GM21447 (cell line): ENCODE data around the gene TPK1.
"Not testable (repeated sequence)": the region's sequence is repeated elsewhere in the genome, so short reads cannot be mapped to it uniquely, and the experiment has no call there.

ENCODE experiments used
- ATAC-seq: cut with Tn5 transposase; IDR thresholded peaks from one replicate; pipeline ENCODE4 v1.9.1; 2021; ENCODE audit not compliant: unreplicated experiment

TPK1 gene

DNA sequence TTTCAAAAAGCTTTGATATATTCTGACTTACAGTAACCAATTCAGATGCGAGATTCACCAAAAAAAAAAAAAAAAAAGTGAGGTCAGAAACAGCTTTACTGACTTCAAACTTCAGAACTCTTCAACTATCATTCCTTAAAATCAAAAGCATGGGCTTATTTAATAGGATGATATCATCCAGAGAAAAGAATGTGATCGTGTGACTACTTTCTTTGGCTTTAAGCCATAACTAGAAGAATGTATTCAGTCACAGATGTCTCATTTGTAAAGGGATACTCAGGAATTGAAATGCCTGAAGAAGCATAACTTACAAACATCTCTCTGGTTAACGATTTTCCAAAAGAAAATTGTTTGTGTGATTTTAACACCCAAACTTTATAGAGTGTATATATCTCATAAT is 11.5 kb downstream of the TPK1 start:
- no peak for ATAC-seq

DNA sequence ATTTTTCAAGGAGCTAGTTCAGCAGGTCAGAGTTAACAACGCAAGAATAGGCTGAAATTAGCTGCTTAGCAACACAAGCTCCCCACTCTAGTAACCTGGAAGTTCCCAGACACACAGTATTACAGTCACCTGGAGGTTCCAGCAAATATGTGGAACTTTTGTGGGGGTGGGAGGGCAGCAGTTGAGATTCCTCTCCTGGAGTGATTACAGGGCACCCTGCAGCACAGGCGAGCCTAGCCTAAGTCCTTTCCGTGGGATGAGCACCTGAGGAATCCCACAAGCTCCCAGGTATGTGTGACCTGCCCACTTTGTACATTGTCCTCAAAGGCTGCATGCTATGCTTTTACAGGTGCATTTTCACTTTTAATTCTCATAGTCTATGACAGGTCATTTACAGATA is 13.6 kb downstream of the TPK1 start:
- ATAC-seq = no peak

DNA sequence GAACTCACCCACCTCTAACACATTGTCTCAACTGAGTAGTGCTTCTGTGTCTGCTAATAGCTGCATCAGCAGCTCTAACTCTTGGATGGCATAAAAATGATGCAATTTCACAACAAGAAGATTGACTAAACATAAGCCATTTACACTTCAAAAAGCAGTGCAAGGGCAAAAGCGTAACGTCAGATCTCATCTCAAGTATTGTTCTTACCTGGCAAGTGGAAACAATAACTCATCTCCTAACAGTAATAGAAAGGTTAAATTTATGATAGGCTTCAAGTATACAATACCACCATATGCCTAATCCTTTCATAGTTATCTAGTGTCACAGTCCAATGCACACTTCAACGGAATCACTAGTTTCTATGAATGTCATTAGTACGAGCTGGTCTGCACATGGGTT is 14.8 kb downstream of the TPK1 start:
- ATAC-seq = peak; percentile 58

DNA sequence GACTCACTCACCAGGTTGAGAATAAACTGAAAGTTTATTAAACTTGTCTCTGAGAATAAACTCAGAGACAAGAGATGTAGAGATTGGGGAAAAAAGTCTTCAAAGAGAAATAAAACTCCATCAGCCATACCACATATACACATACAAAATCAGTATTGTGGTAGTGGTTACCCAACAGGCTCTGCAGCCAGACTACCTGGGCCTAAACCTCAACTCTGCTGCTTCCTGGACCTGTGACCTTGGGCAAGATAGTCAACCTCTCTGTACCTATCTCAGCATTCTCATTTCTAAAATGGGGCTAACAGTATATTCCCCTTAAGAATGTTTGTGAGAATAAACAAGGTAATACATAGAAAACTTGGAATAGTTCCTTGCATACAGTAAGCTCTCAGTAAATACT is 15.3 kb downstream of the TPK1 start:
- ATAC-seq = no peak

DNA sequence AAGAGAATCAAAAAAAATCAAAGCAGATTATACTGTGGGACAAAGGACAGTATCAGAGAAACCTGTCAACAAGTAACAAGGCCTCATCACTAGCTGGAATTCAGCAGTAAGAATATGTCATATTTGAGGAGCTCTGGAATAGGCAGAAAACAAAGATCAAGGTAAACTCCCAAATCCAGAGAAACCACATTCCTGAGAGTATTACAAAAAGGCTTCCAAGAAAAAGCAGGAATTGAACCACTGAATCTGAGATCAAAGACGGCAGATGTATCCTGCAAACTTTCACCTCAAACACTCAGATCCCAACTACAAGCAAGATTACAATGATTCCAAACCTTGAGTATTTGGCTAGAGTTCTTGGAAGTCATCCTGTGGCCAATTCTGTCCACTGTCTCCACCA is 16.3 kb downstream of the TPK1 start:
- no peak for ATAC-seq

DNA sequence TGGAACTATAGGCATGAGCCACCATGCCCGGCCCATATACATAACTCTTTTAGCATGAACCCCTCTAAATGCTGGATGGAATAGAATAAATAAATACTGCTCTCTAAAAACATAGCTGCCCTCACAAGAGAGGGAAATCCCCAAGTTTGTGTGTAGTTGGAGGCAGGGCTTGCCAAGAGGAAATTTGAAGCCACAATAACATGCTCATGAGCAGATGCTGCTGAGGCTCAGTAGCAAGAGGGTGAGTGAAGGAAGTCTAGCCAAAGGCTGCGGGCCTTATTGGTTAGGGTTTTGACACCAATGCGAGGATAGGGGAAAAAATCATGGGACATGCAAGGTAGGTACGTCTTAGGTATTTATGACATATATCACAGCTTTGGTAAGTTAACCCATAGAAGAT is 17.3 kb downstream of the TPK1 start:
- peak; percentile 71 for ATAC-seq

DNA sequence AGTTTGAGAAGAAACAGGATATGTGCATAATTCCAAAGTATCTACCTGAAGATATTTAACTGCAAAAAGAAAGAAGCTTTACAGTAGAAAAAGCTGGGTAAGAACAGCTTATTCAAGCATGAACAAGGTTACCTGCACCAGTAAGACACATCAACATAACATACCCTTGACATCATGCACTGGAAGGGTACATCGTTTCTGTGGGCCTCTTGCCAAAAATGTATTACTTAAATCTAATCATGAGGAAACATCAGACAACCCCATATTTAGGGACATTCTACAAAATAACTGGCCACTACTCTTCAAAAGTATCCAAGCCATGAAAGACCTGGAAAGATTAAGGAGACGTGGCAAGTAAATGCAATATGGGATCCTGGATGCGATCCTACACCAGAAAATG is 18.9 kb downstream of the TPK1 start:
- ATAC-seq = no peak

DNA sequence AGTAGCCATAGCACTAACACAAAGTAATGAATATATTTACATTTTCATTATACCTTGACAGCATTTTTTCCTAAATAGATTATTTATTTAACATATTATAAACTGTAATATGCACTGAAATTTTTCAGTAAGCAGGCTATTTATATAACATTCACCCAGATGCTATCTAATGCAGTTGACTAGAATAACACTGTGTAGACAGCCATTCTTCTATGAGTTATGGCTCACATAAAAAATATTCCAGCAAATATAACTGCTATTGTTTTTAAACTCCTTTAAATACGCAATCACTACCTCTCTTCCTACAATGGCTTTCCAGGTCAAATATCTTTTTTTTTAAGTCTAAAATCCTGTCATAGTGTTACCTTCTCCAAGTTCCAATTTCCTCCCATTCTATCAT is 21.6 kb downstream of the TPK1 start:
- ATAC-seq = no peak

DNA sequence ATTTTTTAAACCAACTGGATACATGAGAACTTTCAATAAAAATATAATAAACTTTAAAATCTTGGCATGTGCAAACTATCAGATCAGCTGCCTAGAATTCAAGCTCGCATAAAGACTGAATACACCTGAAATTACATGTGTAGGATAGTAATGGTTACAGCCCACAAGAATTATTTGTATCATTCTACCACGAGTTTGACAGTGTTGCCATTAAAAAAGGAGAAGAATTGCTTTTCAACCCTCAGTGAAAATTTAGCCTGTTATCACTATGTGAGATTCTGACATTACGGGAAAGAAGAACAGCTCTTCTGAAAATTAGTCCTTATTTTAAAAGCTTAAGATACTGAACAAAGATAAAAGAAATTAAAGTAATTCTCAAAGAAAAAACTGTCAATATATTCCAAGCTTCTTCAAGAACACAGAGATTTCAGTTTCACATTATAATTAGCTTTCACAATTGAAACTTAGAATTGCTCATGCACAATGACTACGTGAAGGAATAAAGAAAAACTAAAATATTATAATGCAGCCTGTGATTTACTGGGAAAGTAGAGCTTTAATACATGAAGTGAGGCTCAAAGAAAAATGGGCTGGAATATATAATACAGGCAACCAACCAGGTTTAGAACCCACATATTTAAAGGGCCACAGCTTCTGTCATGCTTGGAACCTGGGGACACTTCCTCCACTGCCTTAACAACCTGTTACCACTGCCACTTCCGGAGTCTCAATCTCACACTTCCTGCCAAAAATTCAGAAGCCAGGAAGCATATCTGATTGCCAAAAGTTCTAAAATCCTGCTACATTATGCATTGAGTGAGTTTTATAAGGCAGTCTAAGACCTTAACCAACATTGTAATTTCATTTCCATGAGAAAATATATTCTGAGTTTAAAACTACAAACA is 23.2 kb downstream of the TPK1 start:
- ATAC-seq = peak; percentile 96

DNA sequence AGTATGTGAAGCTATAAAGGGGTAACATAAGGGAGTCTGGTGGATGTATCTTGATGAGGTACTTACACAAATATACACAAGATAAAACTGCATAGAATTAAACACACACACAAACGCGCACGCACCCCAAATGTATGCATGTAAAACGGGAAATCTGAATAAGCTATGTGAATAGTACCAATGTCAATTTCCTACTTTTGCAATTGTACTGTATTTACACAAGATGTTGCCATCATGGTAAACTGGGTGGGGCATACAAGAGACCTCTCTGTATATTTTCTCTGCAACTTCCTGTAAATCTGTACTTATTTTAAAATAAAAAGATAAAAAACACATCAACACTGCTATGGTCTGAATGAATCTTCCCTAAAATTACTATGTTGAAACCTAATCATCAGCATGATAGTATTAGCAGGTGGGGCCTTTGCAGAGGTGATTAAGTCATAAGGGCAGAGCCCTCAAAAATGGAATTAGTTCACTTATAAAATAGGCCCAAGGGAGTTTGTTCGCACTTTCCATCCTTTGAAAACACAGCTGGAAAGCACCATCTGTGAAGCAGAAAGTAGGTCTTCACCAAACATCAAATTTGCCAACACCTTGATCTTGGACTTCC is 30.1 kb downstream of the TPK1 start:
- no peak for ATAC-seq

DNA sequence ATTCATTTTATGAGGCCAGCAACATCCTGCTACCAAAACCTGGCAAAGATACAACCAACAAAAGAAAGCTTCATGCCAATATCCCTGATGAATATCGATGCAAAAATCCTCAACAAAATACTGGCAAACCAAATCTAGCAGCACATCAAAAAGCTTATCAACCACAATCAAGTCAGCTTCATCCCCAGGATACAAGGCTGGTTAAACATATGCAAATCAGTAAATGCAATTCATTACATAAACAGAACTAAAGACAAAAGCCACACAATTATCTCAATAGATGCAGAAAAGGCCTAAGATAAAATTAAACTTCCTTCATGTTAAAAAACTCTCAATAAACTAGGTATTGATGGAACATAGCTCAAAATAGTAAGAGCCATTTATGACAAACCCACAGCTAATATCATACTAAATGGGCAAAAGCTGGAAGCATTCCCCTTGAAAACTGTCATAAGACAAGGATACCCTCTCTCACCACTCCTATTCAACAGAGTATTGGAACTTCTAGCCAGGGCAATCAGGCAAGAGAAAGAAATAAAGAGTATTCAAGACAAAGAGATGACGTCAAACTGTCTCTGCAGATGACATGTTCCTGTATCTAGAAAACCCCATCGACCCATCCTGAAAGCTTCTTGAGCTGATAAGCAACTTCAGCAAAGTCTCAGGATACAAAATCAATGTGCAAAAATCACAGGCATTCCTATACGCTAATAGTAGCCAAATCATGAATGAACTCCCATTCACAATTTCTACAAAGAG is 35.0 kb downstream of the TPK1 start:
- not testable (repeated sequence) for ATAC-seq

DNA sequence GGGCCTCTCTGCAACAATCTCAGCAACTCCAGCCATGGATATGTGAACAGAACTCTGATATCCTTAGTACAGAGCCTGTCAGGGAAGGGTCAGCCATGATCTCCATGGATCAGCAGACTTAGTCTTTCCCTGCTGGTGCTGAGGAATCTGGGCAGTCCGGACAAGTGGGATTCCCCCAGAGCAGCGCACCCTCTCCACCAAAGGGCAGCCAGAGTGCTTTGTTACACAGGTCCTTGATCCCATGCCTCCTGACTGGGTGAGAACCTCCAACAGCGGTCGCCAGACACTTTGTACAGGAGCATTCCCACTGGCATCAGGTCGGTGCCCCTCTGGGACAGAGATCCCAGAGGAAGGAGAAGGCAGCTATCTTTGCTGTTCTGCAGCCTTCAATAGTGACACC is 38.9 kb downstream of the TPK1 start:
- ATAC-seq = no peak

DNA sequence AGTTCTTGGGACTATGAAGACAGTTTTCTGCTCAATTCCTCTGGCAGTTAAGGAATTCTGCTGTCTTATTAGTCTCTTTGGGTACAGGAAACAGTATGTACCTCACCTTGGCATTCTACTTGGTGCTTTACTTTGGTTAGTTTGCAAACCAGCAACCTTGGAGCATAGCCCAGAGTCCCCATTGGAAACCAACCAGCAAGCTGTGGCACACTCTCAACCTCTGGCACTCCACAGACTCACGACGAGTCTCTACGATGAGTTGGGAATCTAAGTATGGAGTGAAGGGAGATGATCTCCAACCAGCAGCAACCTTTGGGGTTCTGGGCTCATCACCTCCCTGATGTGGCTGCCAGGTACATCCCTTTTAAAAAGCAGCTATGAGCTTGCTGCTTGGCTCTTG is 43.8 kb downstream of the TPK1 start:
- no peak for ATAC-seq

DNA sequence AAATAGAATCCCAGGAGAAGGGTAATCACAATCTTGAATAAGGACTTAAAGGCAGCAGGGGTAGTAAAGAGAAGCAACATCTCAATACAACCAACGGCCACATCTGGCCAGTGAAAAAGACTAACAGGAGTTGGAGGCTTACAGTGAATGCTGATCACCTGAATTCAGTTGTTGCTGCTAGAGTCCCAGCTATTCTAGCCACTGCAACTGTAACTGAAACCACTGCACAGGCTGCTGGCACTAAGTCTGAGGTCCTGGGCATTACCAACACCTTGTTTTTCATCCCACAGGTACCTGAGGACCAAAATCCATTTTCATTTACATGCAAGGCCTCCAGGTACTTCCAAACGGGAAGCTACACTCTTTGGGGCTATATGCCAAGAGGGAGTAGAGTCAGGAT is 44.4 kb downstream of the TPK1 start:
- no peak for ATAC-seq

DNA sequence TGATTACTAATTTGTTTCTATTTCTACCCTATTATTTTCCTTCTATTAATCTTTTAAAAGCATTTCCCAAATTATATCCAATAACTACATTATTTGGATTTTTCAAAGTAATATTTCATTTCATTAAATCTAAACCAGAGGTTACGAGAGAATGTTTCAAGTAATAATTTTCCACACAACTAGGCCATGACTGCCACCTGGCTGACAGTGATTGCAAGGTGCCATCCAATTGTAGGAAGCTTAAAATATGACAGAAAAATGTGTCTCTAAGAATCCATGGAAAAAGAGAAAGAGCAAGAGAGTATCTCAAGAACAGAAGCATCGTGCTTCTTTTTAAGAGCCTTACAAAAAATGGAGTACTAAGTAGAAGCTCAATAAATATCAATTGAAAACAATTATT is 48.7 kb downstream of the TPK1 start:
- ATAC-seq = no peak

DNA sequence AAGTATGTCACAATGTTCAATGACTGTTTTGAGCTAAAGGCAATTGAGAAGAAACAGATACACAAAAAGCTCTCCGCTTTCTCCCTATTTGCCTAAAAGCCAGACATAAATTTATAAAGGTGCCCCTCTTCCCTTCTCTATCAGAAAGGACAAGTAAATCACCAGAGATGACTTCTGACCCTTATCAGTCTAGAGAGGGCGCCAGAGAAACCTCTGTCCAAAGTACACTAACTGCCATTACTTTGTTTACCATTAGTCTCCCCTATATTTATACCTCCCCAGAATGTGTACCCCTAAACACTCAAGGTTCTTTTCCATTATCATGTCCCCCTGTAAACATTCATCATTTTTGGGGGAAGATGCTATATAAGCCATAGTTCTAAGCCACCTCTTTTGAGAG is 49.3 kb downstream of the TPK1 start:
- ATAC-seq = no peak

DNA sequence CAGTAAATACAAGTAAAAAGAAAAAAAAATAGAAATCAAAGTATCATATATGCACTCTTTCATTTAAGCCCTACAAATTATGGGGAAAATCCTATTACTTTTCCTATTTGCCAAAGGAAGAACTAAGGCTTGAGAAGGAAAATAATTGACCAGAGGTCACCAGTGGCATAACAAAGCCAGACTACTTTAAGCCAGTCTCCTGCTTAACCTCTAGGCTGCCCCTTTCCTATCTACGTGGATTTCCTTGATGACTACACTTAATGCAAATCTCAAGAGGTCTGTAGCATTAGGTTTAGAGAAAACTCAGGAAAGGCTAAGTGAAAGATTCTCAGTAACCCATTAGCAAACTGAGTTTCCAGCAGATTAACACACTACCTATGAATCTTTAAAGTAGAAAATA is 49.8 kb downstream of the TPK1 start:
- ATAC-seq = no peak

DNA sequence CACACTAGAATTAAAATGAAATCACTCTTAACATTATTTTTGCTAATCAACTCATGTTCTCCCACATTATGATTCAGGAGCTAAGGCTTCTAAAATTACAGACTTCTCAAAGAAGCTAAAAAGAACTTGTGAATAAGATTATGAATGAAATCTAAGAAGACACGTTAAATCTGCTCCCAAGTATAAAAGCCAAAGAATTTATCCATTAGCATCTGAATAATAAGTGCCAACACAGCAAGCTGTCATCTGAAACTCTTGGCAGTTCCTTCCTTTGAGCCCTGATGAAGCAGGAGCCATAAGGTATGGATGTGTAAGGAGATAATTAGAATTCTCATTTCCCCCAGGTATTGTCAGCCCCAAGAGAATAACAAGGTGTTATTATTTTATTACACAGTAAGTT is 50.3 kb downstream of the TPK1 start:
- no peak for ATAC-seq

DNA sequence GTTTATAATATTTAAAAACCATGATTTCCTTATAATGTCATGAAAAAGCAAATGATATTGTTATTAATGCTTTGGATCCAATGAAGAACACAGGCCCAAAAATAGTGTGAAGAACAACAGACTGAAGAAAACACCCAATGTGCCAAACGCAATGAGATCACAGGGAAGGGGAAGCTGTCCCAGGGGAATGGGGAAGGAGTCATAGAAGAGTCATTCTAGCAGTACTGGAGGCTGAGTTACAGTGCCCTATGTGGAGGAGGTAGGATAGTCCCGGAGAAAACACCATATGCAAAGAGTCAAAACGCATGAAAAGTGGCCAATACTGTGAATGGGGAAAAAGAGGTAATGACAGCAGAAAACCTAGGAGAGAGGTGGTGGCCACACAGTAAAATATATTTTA is 50.9 kb downstream of the TPK1 start:
- ATAC-seq = no peak

DNA sequence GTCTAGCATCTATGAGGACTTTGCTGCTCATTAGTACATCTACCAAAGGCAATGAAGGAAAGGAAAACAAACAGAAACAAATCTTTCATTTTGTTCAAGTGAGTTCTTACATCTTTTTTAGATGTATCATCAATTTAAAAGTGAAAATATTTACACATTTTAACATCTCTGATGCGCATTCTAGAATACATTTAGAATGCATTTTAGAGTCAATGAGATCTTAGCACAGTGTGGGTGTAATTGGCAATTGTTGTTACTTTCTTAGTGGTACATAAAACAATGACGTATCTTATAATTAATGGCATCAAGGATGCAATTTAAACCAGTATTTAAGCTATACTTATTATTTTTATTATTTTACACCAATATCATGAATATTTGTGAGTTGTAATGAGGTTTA is 51.4 kb downstream of the TPK1 start:
- no peak for ATAC-seq

DNA sequence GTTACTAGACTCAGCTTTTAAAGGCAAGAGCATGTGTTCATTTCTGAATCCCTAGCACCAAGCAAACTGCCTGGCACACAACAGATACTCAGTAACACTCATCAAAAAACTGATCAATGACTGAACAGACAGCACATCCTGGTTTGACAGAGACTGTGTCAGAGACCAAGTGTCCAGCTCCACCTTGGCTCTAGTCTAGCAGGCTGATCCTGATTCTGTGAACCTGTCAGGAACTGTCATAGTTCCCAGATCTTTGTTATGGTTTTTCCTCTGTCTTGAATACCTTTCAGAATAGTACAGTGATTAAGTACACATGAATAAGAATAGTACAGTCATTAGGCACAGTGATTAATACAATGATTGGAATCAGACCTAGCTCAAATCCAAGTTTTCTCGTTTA is 53.0 kb downstream of the TPK1 start:
- ATAC-seq = no peak

DNA sequence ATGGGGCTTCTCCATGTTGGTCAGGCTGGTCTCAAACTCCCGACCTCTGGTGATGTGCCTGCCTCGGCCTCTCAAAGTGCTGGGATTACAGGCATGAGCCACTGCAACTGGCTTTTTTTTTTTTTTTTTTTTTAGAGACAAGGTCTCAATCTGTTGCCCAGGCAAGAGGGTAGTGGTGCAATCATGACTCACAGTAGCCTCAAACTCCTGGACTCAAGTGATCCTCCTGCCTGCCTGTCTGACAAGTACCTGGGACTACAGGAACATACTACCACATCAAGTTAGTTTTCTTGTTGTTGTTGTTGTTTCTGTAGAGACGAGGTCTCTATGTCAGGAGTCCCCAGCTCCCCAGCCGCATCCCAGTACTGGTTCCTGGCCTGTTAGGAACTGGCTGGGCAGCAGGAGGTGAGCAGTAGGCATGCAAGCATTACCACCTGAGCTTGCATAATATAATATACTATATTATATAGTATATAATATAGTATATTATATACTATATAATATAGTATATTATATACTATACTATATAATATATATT is 55.7 kb downstream of the TPK1 start:
- ATAC-seq = no peak
